HG03442 (cell line): ENCODE data around the gene HIVEP3.

Source experiments
- ATAC-seq: cut with Tn5 transposase; IDR thresholded peaks from one replicate; pipeline ENCODE4 v1.9.1; 2021; ENCODE audit warnings: mild to moderate bottlenecking, moderate library complexity; ENCODE audit not compliant: unreplicated experiment

HIVEP3 gene

GRCh38 chr1:41641475-41641814, 277.3 kb downstream of the HIVEP3 start:
- no peak for ATAC-seq

- no peak for ATAC-seq
Observed at GRCh38 chr1:41640756-41641474, 277.8 kb downstream of the HIVEP3 start.

GRCh38 chr1:41640141-41640751, 278.5 kb downstream of the HIVEP3 start:
- no peak for ATAC-seq

GRCh38 chr1:41639332-41639936, 279.3 kb downstream of the HIVEP3 start:
- no peak for ATAC-seq

GRCh38 chr1:41638086-41639024, 280.4 kb downstream of the HIVEP3 start:
- no peak for ATAC-seq

GRCh38 chr1:41637367-41637766, 281.4 kb downstream of the HIVEP3 start:
- no peak for ATAC-seq

GRCh38 chr1:41633764-41634163, 285.0 kb downstream of the HIVEP3 start:
- no peak for ATAC-seq

- no peak for ATAC-seq
Observed at GRCh38 chr1:41632781-41633575, 285.7 kb downstream of the HIVEP3 start.

GRCh38 chr1:41631971-41632370, 286.8 kb downstream of the HIVEP3 start:
- no peak for ATAC-seq

GRCh38 chr1:41631154-41631553, 287.6 kb downstream of the HIVEP3 start:
- ATAC-seq, result no peak

- no peak for ATAC-seq
Observed at GRCh38 chr1:41629571-41629970, 289.2 kb downstream of the HIVEP3 start.

GRCh38 chr1:41629141-41629540, 289.6 kb downstream of the HIVEP3 start:
- ATAC-seq, result no peak

- no peak for ATAC-seq
Observed at GRCh38 chr1:41627491-41628280, 291.0 kb downstream of the HIVEP3 start.

- no peak for ATAC-seq
Observed at GRCh38 chr1:41626616-41627375, 291.9 kb downstream of the HIVEP3 start.

- no peak for ATAC-seq
Observed at GRCh38 chr1:41626146-41626545, 292.6 kb downstream of the HIVEP3 start.

- no peak for ATAC-seq
Observed at GRCh38 chr1:41623736-41624135, 295.0 kb downstream of the HIVEP3 start.

GRCh38 chr1:41622859-41623732, 295.6 kb downstream of the HIVEP3 start:
- ATAC-seq, result peak; percentile 71

- ATAC-seq, result no peak
Observed at GRCh38 chr1:41622402-41622801, 296.3 kb downstream of the HIVEP3 start.
